BJ (cell line): ENCODE results near the gene PABPC1L. TPM values are rescaled to one million over a fixed set of nuclear protein-coding genes. Genes with fewer than 3 reads are reported as not detected.
A peak's percentile ranks its signal among the peaks of the same experiment; 100 is the strongest.
"Not testable (repeated sequence)": the region's sequence is repeated elsewhere in the genome, so short reads cannot be mapped to it uniquely, and the experiment has no call there.

Experiments used
- CTCF ChIA-PET: fragments of 350-600 bp; formaldehyde crosslinking; extraction: SDS; loops from one replicate; lab custom pipeline; 2021; ENCODE audit warnings: antibody characterized with exemption, inconsistent platforms; lab: Yijun Ruan, JAX
- POLR2A ChIA-PET: fragments of 300-600 bp; sonication (Branson Sonifier 250); formaldehyde crosslinking; extraction: SDS; loops from one replicate; lab custom pipeline; 2021; ENCODE audit warnings: antibody characterized with exemption; lab: Charles Lee
- DNase-seq: peaks from one replicate; pipeline ENCODE4 v3.0.0-alpha.2; 2011; ENCODE audit warnings: low read depth
- H3K27me3 ChIP-seq: 2 replicates; pipeline ENCODE4 v1.6.0; 2011; ENCODE audit warnings: low read length; ENCODE audit not compliant: control insufficient read depth, insufficient read depth
- H3K36me3 ChIP-seq: 2 replicates; pipeline ENCODE4 v1.5.1; 2011; ENCODE audit warnings: low read length; ENCODE audit not compliant: control insufficient read depth, insufficient read depth
- H3K4me3 ChIP-seq: 2 replicates; pipeline ENCODE4 v1.5.1; 2011; ENCODE audit warnings: low read depth, mild to moderate bottlenecking, control low read depth, low read length
- CTCF ChIP-seq: IDR thresholded peaks from 2 replicates; pipeline ENCODE4 v1.5.1; 2011; ENCODE audit warnings: low read depth, mild to moderate bottlenecking, control low read depth, inconsistent platforms, low read length, moderate library complexity; ENCODE audit not compliant: insufficient read depth
- polyA minus RNA-seq: library from RNA; depleted of rRNA, polyadenylated mRNA; stranded (reverse); fragments of >200 nt; gene quantifications from 2 replicates; pipeline ENCODE4 v1.2.3, GENCODE V29; 2011; rRNA and poly(A)+ RNA removed
- polyA plus RNA-seq: library from polyadenylated mRNA; depleted of rRNA; stranded (reverse); fragments of >200 nt; gene quantifications from 2 replicates; pipeline ENCODE4 v1.2.3, GENCODE V29; 2011; rRNA removed

Gene PABPC1L
- polyA plus RNA-seq (40.5 and 55.0 TPM in 2 replicates), polyA minus RNA-seq (11.0 and 12.1 TPM in 2 replicates)

DNA sequence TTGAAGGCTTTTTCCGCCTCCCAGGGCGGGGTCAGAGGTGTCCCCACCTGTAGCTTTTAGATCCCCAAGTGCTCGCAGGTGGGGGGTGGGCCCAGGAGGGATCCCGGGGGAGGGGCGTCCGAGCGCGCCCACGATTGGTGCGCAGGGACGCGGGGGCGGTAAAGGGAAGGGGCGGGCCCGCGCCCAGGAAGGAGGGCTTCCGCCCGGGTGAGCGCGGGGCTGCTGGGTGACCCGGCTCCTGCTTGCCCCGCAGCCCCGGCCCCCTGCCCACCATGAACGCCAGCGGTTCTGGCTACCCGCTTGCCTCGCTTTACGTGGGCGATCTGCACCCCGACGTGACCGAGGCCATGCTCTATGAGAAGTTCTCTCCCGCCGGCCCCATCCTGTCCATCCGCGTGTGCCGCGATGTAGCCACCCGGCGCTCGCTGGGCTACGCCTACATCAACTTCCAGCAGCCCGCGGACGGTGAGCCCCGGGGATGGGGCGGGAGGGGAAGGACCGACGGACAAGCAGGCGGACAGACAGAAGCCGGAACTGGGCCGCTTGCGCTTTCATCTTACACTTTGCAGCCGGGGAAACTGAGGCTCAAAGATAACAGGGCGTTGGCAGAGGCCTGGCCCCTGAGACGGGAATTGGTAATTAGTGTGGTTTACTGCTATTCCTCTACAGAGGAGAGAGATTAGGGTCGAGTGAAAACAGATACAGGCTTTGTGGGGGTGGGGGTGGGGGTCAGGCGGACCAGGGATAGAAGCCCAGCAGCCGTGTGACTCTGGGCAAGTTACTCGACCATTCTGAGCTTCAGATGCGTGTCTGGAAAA, at the start of gene PABPC1L:
Gene PABPC1L, plus strand, starts transcription at position 189 of the 818 bp plus-strand sequence. Its CDS starts 84 bp downstream, at position 273.
- ChIA-PET CTCF (interaction anchor here (0.6 to 1.4 kb wide), 6 partner anchors 25 to 381 kb away, joined by 3 to 4 read pairs (median 3); no protein-coding TSS in a partner anchor), POLR2A (no interaction called here)
- no peak for DNase-seq
- no peak for TF ChIP-seq CTCF
- peaks cover 12% of the 10 kb centered on the region for H3K36me3 ChIP-seq
- H3K4me3 ChIP-seq = peak within 1 kb of the TSS; percentile 50
- H3K27me3 ChIP-seq = no peaks in the 10 kb centered on the region

DNA sequence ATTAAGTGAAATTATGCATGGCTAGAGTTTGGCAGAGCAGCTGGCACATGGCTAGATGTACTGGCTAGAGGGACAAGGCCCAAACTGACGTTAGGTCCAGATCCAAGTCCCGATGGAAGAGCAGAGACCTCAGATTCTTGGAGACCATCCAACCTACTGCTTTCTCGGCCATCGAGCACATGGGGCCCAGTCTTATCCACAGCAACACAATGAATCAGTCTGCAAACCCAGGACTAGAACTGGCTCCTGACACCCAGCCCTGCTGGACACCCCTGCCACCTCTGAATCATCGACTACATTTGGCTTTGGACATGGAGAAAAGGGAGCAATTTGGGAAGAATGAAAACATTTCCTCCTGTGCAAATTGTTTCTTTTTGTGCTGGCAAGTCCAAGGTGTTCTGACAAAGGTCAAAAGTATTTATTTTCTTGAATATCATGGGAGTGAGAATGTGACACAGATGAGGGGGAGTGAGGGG, 48.3 kb upstream of the PABPC1L start:
- ChIA-PET CTCF (interaction anchor here (0.8 to 3.8 kb wide), 4 partner anchors 10 to 179 kb away, joined by 3 to 19 read pairs (median 6); partner anchors contain the start of gene KCNK15), POLR2A (no interaction called here)
- H3K36me3 ChIP-seq = no peaks in the 10 kb centered on the region

DNA sequence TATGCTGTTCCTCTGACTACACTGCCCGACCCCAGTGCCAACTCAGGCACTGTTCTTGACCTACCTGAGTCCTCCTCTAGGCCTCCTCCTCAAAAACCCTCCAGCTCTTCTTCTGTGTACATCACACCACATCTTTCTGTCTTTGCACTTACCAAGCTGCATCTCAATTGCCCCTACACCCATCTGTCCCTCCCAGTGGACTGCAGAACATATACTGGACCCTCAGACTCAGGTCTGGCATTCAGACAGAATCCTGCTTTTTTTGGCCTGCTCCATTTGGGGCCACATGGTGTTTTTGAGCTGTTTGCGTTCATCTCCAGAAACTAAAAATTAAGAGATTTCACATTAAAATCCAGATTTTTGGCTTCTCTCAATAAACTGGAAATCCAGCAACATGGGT, 47.6 kb upstream of the PABPC1L start:
- CTCF ChIA-PET = interaction anchor here (0.8 to 3.8 kb wide), 4 partner anchors 10 to 179 kb away, joined by 3 to 19 read pairs (median 6); partner anchors contain the start of gene KCNK15
- TF ChIP-seq CTCF = no peak

More for the DNA sequence above, 48.3 kb upstream of the PABPC1L start:
- peak; percentile 26 for DNase-seq
- no peak overlapping the region for H3K4me3 ChIP-seq
- peaks cover 2% of the 10 kb centered on the region; the same call in 1 of the 2 replicates for H3K27me3 ChIP-seq
- TF ChIP-seq CTCF = no peak

DNA sequence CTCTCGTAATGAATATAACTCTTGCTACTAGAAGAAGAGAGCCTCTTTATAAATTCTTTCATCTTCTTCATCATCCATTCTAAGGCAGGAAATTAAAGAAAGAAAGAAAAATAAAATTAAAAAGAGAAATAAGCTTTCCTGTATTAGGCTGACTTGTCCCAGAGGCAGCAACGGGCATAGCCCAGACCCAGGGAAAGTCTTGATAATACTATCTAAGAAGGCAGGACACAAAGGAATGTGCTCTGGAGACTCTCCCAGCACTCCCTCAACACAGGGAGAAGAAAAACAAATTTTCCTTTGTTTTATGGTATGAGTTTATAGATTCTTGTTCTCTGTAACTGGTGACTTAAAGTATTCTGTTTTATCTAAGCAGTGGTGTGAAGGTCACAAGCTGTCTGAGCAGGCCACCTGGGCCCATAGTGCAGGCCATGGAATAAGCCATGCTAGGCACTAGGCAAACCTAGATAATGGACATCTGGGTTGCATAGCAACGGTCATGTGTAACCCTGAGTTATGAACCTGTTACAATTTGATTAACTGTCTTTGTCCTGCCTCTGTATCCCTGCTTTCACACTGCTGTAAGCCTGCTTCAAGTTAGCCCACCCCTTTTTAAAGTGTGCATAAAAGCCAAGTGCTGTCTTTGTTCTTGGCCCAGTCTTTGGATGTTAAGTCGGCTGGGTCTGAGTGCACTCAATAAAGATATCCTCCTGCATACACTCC, 46.3 kb upstream of the PABPC1L start:
- H3K4me3 ChIP-seq, H3K27me3 ChIP-seq, DNase-seq, H3K36me3 ChIP-seq, POLR2A ChIA-PET: not testable (repeated sequence)
- CTCF ChIA-PET = interaction anchor here (0.6 to 3.8 kb wide), 2 partner anchors 117 to 233 kb away, joined by 3 to 19 read pairs; partner anchors contain the start of gene KCNK15

More for the DNA sequence above, 47.6 kb upstream of the PABPC1L start:
- no peak for DNase-seq
- Histone ChIP-seq H3K4me3 (no peak overlapping the region), H3K36me3 (no peaks in the 10 kb centered on the region), H3K27me3 (peaks cover 2% of the 10 kb centered on the region; the same call in 1 of the 2 replicates)
- POLR2A ChIA-PET = no interaction called here

DNA sequence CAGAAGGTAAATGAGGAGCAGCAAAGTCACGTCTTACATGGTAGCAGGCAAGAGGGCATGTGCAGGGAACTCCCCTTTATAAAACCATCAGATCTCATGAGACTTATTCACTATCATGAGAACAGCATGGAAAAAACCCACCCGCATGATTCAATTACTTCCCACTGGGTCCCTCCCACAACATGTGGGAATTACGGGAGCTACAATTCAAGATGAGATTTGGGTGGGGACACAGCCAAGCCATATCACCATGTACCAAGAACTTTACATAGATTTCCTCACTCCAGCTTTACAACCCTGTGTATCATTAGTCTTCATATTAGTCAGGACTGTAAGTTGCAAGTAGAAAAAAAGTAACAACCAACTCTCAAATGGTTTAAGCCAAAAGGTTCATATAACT, 45.4 kb upstream of the PABPC1L start:
- CTCF ChIA-PET, POLR2A ChIA-PET, H3K36me3 ChIP-seq, H3K27me3 ChIP-seq, H3K4me3 ChIP-seq, DNase-seq: not testable (repeated sequence)
